ENCODE results near the gene WWTR1. TPM values are rescaled to one million over a fixed set of nuclear protein-coding genes. Genes with fewer than 3 reads are reported as not detected.

The WWTR1 gene
- total RNA-seq, 1 donor from 2014 or later, result 3.4 TPM

DNA sequence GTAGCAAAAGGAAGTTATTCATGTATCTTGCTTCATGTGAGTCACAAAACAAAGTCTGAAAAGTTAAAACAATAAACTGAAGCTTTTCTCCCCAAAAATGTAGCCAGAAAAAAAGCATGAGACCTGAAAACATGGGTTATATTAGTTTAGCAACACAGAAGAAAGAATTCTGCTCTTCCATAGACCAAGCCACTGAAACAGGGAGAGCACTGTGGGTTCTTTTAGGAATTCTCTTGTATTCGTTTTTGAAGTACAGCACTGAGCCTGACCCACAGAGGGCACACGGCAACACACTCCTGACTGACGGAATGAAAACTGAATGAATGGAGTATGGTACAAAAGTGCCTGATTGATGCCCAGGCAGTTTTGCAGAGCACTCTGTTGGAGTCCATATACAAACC is 116.7 kb downstream of the WWTR1 start:
- TF ChIP-seq, protein P1, sequence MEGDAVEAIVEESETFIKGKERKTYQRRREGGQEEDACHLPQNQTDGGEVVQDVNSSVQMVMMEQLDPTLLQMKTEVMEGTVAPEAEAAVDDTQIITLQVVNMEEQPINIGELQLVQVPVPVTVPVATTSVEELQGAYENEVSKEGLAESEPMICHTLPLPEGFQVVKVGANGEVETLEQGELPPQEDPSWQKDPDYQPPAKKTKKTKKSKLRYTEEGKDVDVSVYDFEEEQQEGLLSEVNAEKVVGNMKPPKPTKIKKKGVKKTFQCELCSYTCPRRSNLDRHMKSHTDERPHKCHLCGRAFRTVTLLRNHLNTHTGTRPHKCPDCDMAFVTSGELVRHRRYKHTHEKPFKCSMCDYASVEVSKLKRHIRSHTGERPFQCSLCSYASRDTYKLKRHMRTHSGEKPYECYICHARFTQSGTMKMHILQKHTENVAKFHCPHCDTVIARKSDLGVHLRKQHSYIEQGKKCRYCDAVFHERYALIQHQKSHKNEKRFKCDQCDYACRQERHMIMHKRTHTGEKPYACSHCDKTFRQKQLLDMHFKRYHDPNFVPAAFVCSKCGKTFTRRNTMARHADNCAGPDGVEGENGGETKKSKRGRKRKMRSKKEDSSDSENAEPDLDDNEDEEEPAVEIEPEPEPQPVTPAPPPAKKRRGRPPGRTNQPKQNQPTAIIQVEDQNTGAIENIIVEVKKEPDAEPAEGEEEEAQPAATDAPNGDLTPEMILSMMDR (IDR thresholded peaks at IDR 0.05; ENCODE audit: insufficient read depth, low read length, severe bottlenecking), result peak; percentile 8
- no peak overlapping the region for H3K4me3 ChIP-seq (ENCODE audit: low read depth, low read length)
- DNase-seq (ENCODE audit: low read depth) (peak; percentile 22), FAIRE-seq (no peak)
- H3K36me3 ChIP-seq (ENCODE audit: control insufficient read depth, insufficient read depth, low read length), result no peaks in the 10 kb centered on the region
- no peaks in the 10 kb centered on the region for H3K27me3 ChIP-seq (ENCODE audit: control insufficient read depth, insufficient read depth, low read length)

DNA sequence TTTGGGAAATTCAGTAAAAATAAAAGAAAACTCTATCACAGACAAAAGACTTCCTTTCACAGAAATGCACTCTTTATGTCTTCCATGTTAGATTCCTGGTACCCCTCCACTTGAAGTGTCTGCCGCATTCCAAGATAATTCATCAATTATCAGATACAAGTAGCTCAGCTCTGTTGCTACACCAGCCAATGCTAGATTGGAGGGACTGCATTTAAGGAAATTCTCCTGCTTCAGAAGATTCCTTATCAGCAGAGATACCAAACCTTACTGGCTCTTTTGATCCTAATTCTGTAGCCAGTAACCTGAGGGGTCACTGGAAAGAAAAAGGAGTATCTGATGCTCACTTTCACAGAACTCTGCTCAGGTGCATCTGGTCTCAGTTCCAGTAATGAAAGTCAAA is 119.5 kb downstream of the WWTR1 start:
- TF ChIP-seq, protein P1 (IDR thresholded peaks at IDR 0.05; ENCODE audit: insufficient read depth, low read length, severe bottlenecking), result no peak
- no peak overlapping the region for H3K4me3 ChIP-seq (ENCODE audit: low read depth, low read length)
- DNase-seq (ENCODE audit: low read depth), result no peak
- FAIRE-seq, result no peak
- H3K36me3 ChIP-seq (ENCODE audit: control insufficient read depth, insufficient read depth, low read length), result no peaks in the 10 kb centered on the region
- no peaks in the 10 kb centered on the region for H3K27me3 ChIP-seq (ENCODE audit: control insufficient read depth, insufficient read depth, low read length)

DNA sequence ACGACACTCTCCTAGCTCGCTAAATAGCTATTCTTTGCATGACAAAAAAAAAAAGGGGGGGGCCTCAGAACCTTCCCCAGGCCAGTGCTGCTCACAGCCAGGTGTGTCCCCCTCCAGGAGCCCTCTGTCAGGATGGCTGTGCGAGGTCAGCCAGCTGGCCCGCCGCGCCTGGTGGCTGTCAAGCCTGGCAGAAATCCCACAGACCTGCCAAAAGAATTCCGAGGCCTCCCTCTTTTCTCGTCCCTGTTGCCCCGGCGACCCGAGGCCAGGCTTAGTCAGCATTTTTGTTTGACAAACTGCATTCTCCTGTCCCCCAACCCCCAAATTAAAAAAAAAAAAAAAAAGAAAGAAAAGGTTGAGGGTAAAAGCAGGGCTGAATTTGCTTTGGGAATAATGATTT is 121.4 kb downstream of the WWTR1 start:
- TF ChIP-seq, protein P1 (IDR thresholded peaks at IDR 0.05; ENCODE audit: insufficient read depth, low read length, severe bottlenecking), result no peak
- Histone ChIP-seq H3K27me3 (ENCODE audit: control insufficient read depth, insufficient read depth, low read length) (no peaks in the 10 kb centered on the region), H3K36me3 (ENCODE audit: control insufficient read depth, insufficient read depth, low read length) (no peaks in the 10 kb centered on the region), H3K4me3 (ENCODE audit: low read depth, low read length) (no peak overlapping the region)
- DNase-seq (ENCODE audit: low read depth), result no peak
- no peak for FAIRE-seq

DNA sequence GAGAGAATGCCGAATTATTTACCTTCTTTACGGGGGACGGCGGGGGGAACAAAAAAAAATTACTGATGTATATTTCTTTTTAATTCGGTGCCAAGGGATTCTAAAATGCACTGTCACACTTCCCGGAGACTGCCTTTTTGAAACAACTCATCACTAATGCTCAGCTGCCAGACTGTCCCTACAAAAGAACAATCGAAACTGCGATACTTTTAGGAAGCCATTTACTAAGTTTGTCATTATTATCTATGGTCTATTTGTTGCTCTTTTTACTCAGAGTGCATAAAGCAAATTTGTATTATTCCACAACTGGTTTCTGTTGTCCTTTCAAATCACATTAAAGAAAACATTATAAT is 122.5 kb downstream of the WWTR1 start:
- Histone ChIP-seq H3K36me3 (ENCODE audit: control insufficient read depth, insufficient read depth, low read length) (no peaks in the 10 kb centered on the region), H3K27me3 (ENCODE audit: control insufficient read depth, insufficient read depth, low read length) (no peaks in the 10 kb centered on the region), H3K4me3 (ENCODE audit: low read depth, low read length) (no peak overlapping the region)
- TF ChIP-seq, protein P1 (IDR thresholded peaks at IDR 0.05; ENCODE audit: insufficient read depth, low read length, severe bottlenecking), result no peak
- FAIRE-seq, result no peak
- DNase-seq (ENCODE audit: low read depth), result no peak

DNA sequence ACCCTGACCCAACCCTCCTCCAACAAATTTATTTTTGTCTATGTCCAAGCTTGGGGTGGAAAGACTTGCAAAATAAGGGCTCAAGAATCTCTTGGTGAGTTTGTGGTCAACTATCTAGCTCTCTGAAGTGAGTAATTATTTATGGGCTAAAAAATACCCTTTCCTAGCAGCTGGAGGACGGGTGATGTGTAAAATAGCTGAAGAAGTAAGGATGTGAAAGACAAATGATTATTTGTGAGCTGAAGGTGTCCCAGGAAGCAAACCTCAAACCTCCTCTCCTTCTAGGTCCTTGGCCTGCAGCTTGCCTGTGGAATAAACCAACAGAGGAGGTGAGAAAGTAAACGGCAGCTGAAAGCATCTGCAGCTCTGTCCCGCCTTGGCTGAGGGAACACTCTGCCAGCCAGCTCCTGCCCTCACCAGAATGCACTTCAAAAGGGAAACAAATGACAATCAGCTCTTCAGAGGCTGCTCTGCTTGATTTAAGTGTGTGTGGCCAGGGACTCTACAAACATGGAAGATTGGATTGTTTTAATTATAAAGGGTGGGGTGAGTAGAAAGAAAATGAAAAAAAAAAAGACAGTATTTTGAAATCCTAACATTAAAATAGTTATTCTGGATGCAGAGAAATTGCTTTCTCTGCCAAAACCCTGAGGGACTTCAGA is 123.0 kb downstream of the WWTR1 start:
- FAIRE-seq (no peak), DNase-seq (ENCODE audit: low read depth) (no peak)
- Histone ChIP-seq H3K4me3 (ENCODE audit: low read depth, low read length) (no peak overlapping the region), H3K36me3 (ENCODE audit: control insufficient read depth, insufficient read depth, low read length) (no peaks in the 10 kb centered on the region), H3K27me3 (ENCODE audit: control insufficient read depth, insufficient read depth, low read length) (no peaks in the 10 kb centered on the region)
- TF ChIP-seq, protein P1 (IDR thresholded peaks at IDR 0.05; ENCODE audit: insufficient read depth, low read length, severe bottlenecking), result no peak

DNA sequence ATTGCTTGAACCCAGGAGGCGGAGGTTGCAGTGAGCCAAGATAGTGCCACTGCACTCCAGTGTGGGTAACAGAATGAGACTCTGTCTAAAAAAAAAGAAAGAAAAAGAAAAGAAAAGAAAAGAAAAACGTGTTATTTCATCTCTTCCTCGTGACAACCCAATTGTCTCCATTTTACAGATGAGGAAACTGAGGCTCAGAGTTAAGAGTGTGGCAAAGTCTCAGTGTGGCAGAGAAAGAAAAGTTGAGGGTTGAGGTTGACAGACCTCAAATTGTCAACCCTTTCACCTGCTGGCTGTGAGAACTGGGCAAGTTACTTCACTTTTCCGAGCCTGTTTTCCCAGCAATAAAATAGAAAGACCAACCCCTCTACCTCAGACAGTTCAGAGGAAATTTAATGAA is 123.7 kb downstream of the WWTR1 start:
- DNase-seq (ENCODE audit: low read depth), result no peak
- H3K36me3 ChIP-seq (ENCODE audit: control insufficient read depth, insufficient read depth, low read length), result no peaks in the 10 kb centered on the region
- FAIRE-seq, result no peak
- no peaks in the 10 kb centered on the region for H3K27me3 ChIP-seq (ENCODE audit: control insufficient read depth, insufficient read depth, low read length)
- no peak overlapping the region for H3K4me3 ChIP-seq (ENCODE audit: low read depth, low read length)
- TF ChIP-seq, protein P1 (IDR thresholded peaks at IDR 0.05; ENCODE audit: insufficient read depth, low read length, severe bottlenecking), result no peak

All from bronchial epithelial cell (primary cell).